Upper lobe of left lung (tissue), 4 donors: ENCODE measurements around the gene KCNAB2.

Source experiments
- EP300 ChIP-seq, 4 donors: sonication (generic); formaldehyde crosslinking; IDR thresholded peaks; one replicate each; pipeline ENCODE4 v1.5.1; 2017; ENCODE audit warnings: antibody characterized with exemption in 4 of 4, control low read depth in 2 of 4
- POLR2A ChIP-seq, 4 donors: fragments of 450-650 bp; IDR thresholded peaks; one replicate each; pipeline ENCODE4 v1.5.1; 2016 to 2017; ENCODE audit warnings: antibody characterized with exemption in 4 of 4, mild to moderate bottlenecking in 2 of 4
- POLR2AphosphoS5 ChIP-seq, 2 donors: sonication (generic); formaldehyde crosslinking; IDR thresholded peaks; one replicate each; pipeline ENCODE4 v1.5.1; 2017; ENCODE audit warnings: antibody characterized with exemption in 2 of 2
- TF ChIP-seq, protein P1 (sequence below), 6 experiments: fragments of 450-650 bp in 4 of 6; fragments of 200-600 bp in 2 of 6; sonication (generic) in 2 of 6; IDR thresholded peaks; one replicate each; pipeline ENCODE4 v1.5.1; 2016 to 2019; ENCODE audit warnings: antibody characterized with exemption in 6 of 6

- TF ChIP-seq POLR2A (IDR thresholded peaks at IDR 0.05) (no peak), POLR2AphosphoS5 (IDR thresholded peaks at IDR 0.05) (no peak), EP300 (IDR thresholded peaks at IDR 0.05) (no peak)
- TF ChIP-seq, protein P1, sequence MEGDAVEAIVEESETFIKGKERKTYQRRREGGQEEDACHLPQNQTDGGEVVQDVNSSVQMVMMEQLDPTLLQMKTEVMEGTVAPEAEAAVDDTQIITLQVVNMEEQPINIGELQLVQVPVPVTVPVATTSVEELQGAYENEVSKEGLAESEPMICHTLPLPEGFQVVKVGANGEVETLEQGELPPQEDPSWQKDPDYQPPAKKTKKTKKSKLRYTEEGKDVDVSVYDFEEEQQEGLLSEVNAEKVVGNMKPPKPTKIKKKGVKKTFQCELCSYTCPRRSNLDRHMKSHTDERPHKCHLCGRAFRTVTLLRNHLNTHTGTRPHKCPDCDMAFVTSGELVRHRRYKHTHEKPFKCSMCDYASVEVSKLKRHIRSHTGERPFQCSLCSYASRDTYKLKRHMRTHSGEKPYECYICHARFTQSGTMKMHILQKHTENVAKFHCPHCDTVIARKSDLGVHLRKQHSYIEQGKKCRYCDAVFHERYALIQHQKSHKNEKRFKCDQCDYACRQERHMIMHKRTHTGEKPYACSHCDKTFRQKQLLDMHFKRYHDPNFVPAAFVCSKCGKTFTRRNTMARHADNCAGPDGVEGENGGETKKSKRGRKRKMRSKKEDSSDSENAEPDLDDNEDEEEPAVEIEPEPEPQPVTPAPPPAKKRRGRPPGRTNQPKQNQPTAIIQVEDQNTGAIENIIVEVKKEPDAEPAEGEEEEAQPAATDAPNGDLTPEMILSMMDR (IDR thresholded peaks at IDR 0.05): no peak
These were observed 10.0 kb upstream of the KCNAB2 start for GRCh38 chr1:6035719-6036118.
